ENCODE measurements around the gene POLR3K.

Gene POLR3K

GRCh38 chr16:45454-45853, 8.0 kb downstream of the POLR3K start:
- ChIA-PET CTCF (interaction anchor here (0.6 to 0.7 kb wide), 2 partner anchors 190 to 450 kb away, joined by 3 to 5 read pairs; no protein-coding TSS in a partner anchor), POLR2A (ENCODE audit: low non-redundant PET) (no interaction called here)
- no peak overlapping the region for H3K27ac ChIP-seq
- TF ChIP-seq CTCF (conservative IDR thresholded peaks at IDR 0.05; ENCODE audit: low read depth) = no peak
- no peak for DNase-seq (ENCODE audit: low spot score)

GRCh38 chr16:44655-45054, 8.8 kb downstream of the POLR3K start:
- no peak for DNase-seq (ENCODE audit: low spot score)
- POLR2A ChIA-PET (ENCODE audit: low non-redundant PET) = interaction anchor here (0.6 kb wide), 1 partner anchor 16 kb away, joined by 3 read pairs; no protein-coding TSS in a partner anchor
- no peak overlapping the region for H3K27ac ChIP-seq
- CTCF ChIA-PET = interaction anchor here (0.7 kb wide), 1 partner anchor 450 kb away, joined by 3 read pairs; no protein-coding TSS in a partner anchor
- no peak for TF ChIP-seq CTCF (conservative IDR thresholded peaks at IDR 0.05; ENCODE audit: low read depth)

- H3K27ac ChIP-seq = no peak overlapping the region
- no peak for TF ChIP-seq CTCF (conservative IDR thresholded peaks at IDR 0.05; ENCODE audit: low read depth)
- ChIA-PET CTCF (no interaction called here), POLR2A (ENCODE audit: low non-redundant PET) (no interaction called here)
- no peak for DNase-seq (ENCODE audit: low spot score)
Observed at GRCh38 chr16:43294-43693, 10.1 kb downstream of the POLR3K start.

GRCh38 chr16:42691-43090, 10.7 kb downstream of the POLR3K start:
- DNase-seq (ENCODE audit: low spot score) = no peak
- CTCF ChIA-PET = no interaction called here
- POLR2A ChIA-PET (ENCODE audit: low non-redundant PET) = no interaction called here

GRCh38 chr16:42069-42457, 11.3 kb downstream of the POLR3K start:
- H3K27ac ChIP-seq = no peak overlapping the region
- no peak for DNase-seq (ENCODE audit: low spot score)
- no peak for TF ChIP-seq CTCF (conservative IDR thresholded peaks at IDR 0.05; ENCODE audit: low read depth)
- ChIA-PET CTCF (interaction anchor here (0.9 kb wide), 1 partner anchor 24 kb away, joined by 3 read pairs; no protein-coding TSS in a partner anchor), POLR2A (ENCODE audit: low non-redundant PET) (no interaction called here)

More at GRCh38 chr16:42691-43090, 10.7 kb downstream of the POLR3K start:
- TF ChIP-seq CTCF (conservative IDR thresholded peaks at IDR 0.05; ENCODE audit: low read depth) = no peak
- H3K27ac ChIP-seq = no peak overlapping the region

GRCh38 chr16:41439-42068, 11.9 kb downstream of the POLR3K start:
- ChIA-PET POLR2A (ENCODE audit: low non-redundant PET) (no interaction called here), CTCF (interaction anchor here (0.9 kb wide), 1 partner anchor 24 kb away, joined by 3 read pairs; no protein-coding TSS in a partner anchor)
- no peak overlapping the region for H3K27ac ChIP-seq
- DNase-seq (ENCODE audit: low spot score) = no peak
- no peak for TF ChIP-seq CTCF (conservative IDR thresholded peaks at IDR 0.05; ENCODE audit: low read depth)
